Right lobe of liver (tissue), 4 donors: ENCODE measurements around the gene FAM135A.
"Not testable (repeated sequence)": the region's sequence is repeated elsewhere in the genome, so short reads cannot be mapped to it uniquely, and the experiment has no call there.

Source experiments
- CTCF ChIP-seq, 4 donors: fragments of 200-600 bp in 3 of 4; fragments of 450-650 bp in 1 of 4; IDR thresholded peaks; one replicate each; pipeline versions ENCODE4 v1.5.1 to v1.8.0; 2016 to 2022; ENCODE audit warnings: antibody characterized with exemption in 4 of 4, mild to moderate bottlenecking in 2 of 4
- POLR2A ChIP-seq: fragments of 450-650 bp; IDR thresholded peaks from one replicate; pipeline ENCODE4 v1.6.1; 2017; ENCODE audit warnings: antibody characterized with exemption, mild to moderate bottlenecking
- donor health status: DM: no; HTN: no; CAD: no.
- donor health status: DM: no; HTN: no; CAD: no.
- donor health status: DM: no; HTN: yes; CAD: no.

- TF ChIP-seq CTCF (IDR thresholded peaks at IDR 0.05); POLR2A: not testable (repeated sequence)
These were observed 194.1 kb downstream of the FAM135A start for GRCh38 chr6:70607371-70607770.
